ENCODE measurements around the gene PSMB7.

- TF ChIP-seq CTCF (conservative IDR thresholded peaks at IDR 0.05; ENCODE audit: low read depth, low read length) (no peak), EZH2 (IDR thresholded peaks at IDR 0.05; ENCODE audit: borderline replicate concordance, low read depth, low read length, poor library complexity, severe bottlenecking) (no peak)
Observed at GRCh38 chr9:124351672-124352468, 63.4 kb downstream of the PSMB7 start.
